K562 (cell line): ENCODE data around the gene GXYLT2. TPM values are rescaled to one million over a fixed set of nuclear protein-coding genes. Genes with fewer than 3 reads are reported as not detected.

ENCODE experiments used
- BCL6 ChIP-seq: fragments of 250-450 bp; sonication (Bioruptor Pico); IDR thresholded peaks from 2 replicates; pipeline ENCODE4 v1.4.0; 2020
- MGA ChIP-seq: fragments of 450-650 bp; IDR thresholded peaks from 2 replicates; pipeline ENCODE4 v1.6.1; 2016; ENCODE audit warnings: mild to moderate bottlenecking, moderate library complexity
- POLR2B ChIP-seq: fragments of 450-650 bp; IDR thresholded peaks from 2 replicates; pipeline ENCODE4 v1.6.1; 2018; ENCODE audit warnings: low read depth; ENCODE audit not compliant: partially characterized antibody
- THRA ChIP-seq: fragments of 450-650 bp; IDR thresholded peaks from 2 replicates; pipeline ENCODE4 v1.6.1; 2017; ENCODE audit warnings: mild to moderate bottlenecking, moderate library complexity
- ZNF57 ChIP-seq: fragments of 450-650 bp; formaldehyde crosslinking; IDR thresholded peaks from 2 replicates; pipeline ENCODE4 v1.4.0; 2020; ENCODE audit warnings: mild to moderate bottlenecking, moderate library complexity
- ZNF766 ChIP-seq: fragments of 200-800 bp; sonication (Bioruptor generic); conservative IDR thresholded peaks from 2 replicates; pipeline ENCODE4 v1.6.1; 2016; ENCODE audit warnings: missing genetic modification characterization, missing compliant biosample characterization
- polyA plus RNA-seq, 8 experiments: library from polyadenylated mRNA; depleted of rRNA in 4 of 8; stranded (reverse) in 5 of 8; unstranded in 3 of 8; fragments of >200 nt; fragmentation: Nextera tagmentation in 2 of 8; fragmentation: Illumina TruSeq in 1 of 8; extraction: Ambion mirVana in 2 of 8; extraction: Trizol in 1 of 8; gene quantifications; 2 replicates each; pipeline versions ENCODE4 v1.2.1 to v1.2.3, GENCODE V29; 2011 to 2014; ENCODE audit warnings: inconsistent platforms in 1 of 8, missing spikeins in 1 of 8
- total RNA-seq, 7 experiments: library from RNA; depleted of rRNA in 6 of 7; stranded (reverse); fragments of >200 nt in 6 of 7; fragmentation: Illumina TruSeq in 2 of 7; extraction: Trizol in 2 of 7; gene quantifications; 2 replicates each; pipeline versions ENCODE4 v1.2.1 to v1.2.3, GENCODE V29; 2011 to 2021; ENCODE audit warnings: low replicate concordance in 1 of 7

Gene GXYLT2
- total and polyA plus RNA-seq, 9 of the 15 experiments (the other 6 are each of a cell fraction or from before 2014, with no cell fraction given), result 0.71 to 6.0 (median 3.3) TPM

GRCh38 chr3:72888546-72889309, 882 bp downstream of the GXYLT2 start (continued):
- TF ChIP-seq MGA (peak; percentile 42; the same call in 1 of the 2 replicates), ZNF57 (CRISPR knock-in tag) (no peak), ZNF766 (CRISPR knock-in tag) (0 out of 2 replicates have a peak, but pooled peaks have one; percentile 2), POLR2B (no peak), THRA (no peak), BCL6 (CRISPR knock-in tag) (no peak)
